HTERT RPE-1 (cell line): Measurements from ENCODE around the gene KRTAP10-4.
"Not testable (repeated sequence)": the region's sequence is repeated elsewhere in the genome, so short reads cannot be mapped to it uniquely, and the experiment has no call there.

Experiments
- in situ Hi-C: fragments of 300-500 bp; cut with MboI; formaldehyde crosslinking; loops from 4 replicates; pipeline ENCODE4 v1.14.3; 2020; ENCODE audit warnings: low sequenced_read_pairs

The KRTAP10-4 gene

GRCh38 chr21:44533891-44534627 is 39.5 kb upstream of the KRTAP10-4 start:
- in situ Hi-C loops = no loop called here

DNA sequence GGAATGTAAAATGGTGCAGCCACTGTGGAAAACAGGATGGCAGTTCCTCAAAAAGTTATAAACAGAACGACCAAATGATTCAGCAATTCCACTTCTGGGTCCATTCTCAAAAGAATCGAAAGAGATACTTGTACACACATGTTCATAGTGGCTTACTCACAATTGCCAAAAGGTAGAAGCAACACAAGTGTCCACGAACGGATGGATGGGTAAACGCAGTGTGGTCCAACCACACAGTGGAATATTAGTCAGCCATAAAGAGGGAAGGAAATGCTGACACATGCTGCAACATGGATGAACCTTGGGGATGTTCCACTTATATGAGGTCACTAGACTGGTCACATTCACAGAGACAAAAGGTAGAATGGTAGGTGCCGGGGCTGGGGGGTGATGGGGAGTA is 38.8 kb upstream of the KRTAP10-4 start:
- in situ Hi-C loops = no loop called here

DNA sequence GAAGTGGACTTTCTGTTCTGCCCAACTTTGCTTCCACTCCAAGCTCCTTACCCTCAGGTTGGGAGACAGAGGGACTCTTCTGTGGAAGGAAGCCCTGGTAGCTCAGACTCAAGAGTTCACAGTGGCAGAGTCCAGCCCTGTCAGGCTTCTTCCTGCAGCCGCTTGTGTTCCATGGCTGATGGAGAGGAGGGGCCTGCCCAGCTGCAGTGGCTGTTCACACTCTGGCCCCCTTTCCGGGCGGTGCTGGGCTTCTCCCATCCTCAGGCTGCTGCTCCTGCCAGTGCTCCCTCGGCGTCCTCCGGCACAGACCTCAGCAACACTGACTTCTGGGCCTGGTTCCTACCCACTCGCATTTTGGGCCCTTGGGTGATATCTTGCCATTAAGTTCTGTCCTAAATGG is 37.6 kb upstream of the KRTAP10-4 start:
- in situ Hi-C loops = no loop called here

GRCh38 chr21:44537930-44538911 is 35.3 kb upstream of the KRTAP10-4 start:
- in situ Hi-C loops = no loop called here

DNA sequence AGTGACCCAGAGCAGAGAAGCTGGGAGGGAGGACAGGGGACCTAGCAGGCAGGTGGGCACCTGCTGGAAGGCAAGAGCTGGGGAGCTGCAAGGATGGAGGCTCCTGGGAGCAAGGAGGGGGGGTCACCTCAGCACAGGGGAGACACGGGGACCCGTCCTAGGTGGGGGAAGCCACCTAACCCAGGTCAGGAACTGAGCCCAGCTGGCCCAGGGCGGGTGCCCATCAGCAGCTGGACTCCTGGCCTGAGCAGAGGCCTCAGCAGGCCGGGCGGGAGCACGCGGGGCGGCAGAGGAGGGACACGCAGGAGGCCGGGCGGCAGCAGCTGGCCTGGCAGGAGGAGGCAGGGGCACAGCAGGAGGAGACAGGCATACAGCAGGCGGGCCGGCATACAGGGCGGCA is 34.5 kb upstream of the KRTAP10-4 start:
- in situ Hi-C loops = no loop called here

- in situ Hi-C loops = no loop called here
These were observed 33.4 kb upstream of the KRTAP10-4 start, which contains the start of gene KRTAP10-1 for GRCh38 chr21:44539991-44540666. Gene KRTAP10-1 (minus strand): TSS chr21:44540195. CDS start chr21:44540150, 45 bp downstream.

GRCh38 chr21:44540741-44541288 is 32.7 kb upstream of the KRTAP10-4 start:
- in situ Hi-C loops = no loop called here

GRCh38 chr21:44542716-44543115 is 30.8 kb upstream of the KRTAP10-4 start:
- in situ Hi-C loops = no loop called here

GRCh38 chr21:44544566-44544965 is 29.0 kb upstream of the KRTAP10-4 start:
- in situ Hi-C loops = no loop called here

DNA sequence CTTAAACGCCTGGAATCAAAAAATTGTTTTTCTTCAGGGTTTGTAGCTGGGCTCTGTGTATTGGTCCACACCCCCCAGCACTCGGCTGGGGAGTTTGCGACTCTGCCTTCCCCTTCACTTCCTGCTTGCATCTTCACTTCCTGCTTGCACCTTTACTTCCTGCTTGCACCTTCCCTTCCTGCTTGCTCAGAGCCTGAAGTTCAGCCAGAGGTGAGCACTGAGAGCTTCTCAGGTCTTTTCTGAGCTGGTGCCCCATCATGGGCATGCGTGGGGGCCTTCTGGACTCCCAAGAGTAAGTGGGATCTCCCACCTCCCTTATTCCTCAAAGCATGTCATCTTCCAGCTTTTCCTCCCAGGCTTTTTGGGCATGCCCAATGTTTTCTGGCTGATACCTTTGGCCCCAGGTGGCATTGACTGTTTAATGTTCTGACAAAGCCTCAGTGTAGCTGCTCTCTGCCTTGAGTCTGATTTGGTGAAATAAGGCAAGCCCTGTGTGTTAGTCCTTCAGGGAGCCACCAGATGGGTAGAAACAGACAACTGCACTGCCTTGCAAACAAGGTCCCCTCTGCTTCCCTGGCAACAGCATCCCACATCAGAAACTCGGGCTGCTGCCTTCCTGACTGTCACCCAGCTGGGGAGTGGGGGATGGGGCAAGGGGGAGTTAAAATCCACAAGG is 25.7 kb upstream of the KRTAP10-4 start:
- in situ Hi-C loops = no loop called here

DNA sequence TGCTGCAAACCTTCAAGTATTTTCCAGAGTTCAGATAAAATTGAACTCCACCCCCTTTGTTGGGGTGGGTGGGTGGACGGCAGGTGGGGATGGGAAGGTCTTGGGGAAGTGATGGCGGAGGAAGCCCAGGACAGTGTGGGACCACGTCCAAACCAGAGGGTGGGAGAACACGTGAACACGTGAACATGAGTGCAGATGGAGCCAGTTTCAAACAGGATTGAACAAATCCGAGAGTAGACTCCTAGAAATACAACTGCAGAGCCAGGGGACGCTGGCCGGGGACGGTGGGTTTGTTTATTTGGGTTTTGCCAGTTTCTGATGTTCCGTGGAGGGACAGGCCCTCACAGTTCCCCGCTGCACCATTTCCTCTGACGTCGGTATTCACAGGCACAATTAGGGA is 25.1 kb upstream of the KRTAP10-4 start:
- in situ Hi-C loops = no loop called here

DNA sequence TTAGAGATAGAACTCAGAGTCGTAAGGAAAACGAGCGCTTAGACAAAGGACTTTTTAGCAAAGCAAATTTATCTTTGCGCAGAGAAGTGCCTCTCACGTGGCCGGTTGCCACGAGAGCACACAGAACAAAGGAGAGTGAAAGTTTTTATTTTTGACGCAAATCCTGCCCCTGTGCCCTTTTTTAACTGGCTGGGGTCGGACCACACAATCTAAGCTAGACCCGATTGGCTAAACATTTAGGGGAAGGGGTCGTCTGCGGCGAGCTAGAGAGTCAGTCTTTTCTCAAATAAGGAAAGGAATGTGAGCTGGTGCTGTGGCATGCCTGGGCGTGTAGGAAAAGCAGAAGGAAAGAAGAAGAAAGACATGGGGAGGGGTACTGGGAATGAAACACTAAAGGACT is 24.6 kb upstream of the KRTAP10-4 start:
- in situ Hi-C loops = no loop called here

GRCh38 chr21:44549525-44550211 is 23.9 kb upstream of the KRTAP10-4 start:
- in situ Hi-C loops = no loop called here

DNA sequence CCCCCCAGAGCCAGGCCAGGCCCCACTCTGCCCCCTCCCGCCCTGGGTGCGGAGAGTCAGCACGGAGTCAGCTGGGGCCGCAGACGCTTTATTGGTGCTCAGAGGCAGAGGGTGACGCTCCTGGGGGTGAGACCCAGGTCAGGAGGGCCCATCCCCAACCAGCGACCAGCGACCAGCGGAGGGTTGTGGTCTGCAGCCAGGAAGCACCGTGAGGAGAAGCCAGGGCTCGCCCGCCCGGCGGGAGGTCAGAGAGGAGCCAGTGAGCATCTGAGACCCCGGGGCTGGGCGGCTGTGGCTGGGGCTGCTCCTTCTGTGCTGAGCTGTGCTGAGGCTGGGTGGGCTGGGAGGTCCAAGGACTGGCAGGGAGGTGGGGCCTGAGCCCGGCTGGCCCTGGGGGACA is 23.2 kb upstream of the KRTAP10-4 start:
- in situ Hi-C loops = not testable (repeated sequence)

GRCh38 chr21:44550807-44551206 is 22.7 kb upstream of the KRTAP10-4 start:
- in situ Hi-C loops = no loop called here

DNA sequence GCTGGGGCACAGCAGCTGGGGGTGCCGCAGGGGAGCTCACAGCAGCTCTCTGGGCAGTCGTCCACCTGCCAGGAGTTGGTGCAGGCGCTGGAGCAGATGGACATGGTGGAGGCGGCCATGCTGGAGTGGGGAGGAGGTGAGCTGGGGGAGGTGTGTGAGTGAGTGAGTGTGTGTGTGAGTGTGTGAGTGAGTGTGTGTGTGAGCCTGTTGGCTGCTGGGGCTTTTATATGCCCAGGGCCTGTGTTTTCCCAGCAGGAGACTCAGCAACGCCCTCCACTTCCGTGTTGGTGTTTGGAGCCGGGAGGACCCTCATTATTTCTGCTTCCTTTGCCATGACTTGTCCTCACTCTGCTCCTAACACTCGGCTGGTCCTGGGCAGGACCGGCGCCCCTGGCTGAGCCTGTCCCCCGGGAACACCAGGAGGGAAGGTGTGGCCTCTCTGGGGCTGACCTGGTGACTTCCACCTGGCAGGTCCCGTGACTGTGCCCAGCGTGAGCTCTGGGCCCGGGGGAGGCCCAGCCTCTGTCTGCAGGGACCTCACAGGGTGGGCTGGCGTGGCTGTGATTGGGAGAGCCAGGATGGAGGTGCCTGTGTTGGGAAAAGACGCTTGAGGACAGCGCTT is 22.1 kb upstream of the KRTAP10-4 start, which contains the start of gene KRTAP10-2:
Gene KRTAP10-2, minus strand, starts transcription at position 166 of the 622 bp plus-strand sequence. Its CDS starts 47 bp downstream, at position 119.
- in situ Hi-C loops = no loop called here

DNA sequence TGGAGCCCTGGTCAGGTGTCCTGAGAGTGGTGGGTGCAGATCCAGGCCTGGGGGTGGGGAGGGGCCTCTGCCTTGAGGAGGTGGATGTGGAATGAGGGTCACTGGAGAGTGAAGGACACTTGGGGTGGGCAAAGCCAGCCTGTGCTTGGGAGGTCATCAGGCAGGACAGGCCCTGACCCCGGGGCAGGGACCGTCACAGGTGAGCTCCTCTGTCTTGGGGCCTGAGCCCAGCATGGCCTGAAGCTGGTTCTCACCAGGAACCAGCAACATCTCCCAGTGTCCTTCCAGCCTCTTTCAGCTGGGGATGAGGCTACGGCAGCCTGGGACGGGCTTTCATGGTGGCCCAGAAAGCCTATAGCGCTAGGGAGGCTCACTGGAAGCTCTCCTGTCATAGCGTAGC is 21.4 kb upstream of the KRTAP10-4 start:
- in situ Hi-C loops = no loop called here

GRCh38 chr21:44552681-44553080 is 20.8 kb upstream of the KRTAP10-4 start:
- in situ Hi-C loops = no loop called here

- in situ Hi-C loops = no loop called here
These were observed 18.2 kb upstream of the KRTAP10-4 start for GRCh38 chr21:44555200-44555875.
